Measurements from ENCODE around the gene GNA12. TPM values are rescaled to one million over a fixed set of nuclear protein-coding genes. Genes with fewer than 3 reads are reported as not detected.
A peak's percentile ranks its signal among the peaks of the same experiment; 100 is the strongest.

Gene GNA12
- total and polyA plus RNA-seq, 9 of the 15 experiments (the other 6 are each of a cell fraction or from before 2014, with no cell fraction given), result 0.65 to 32.7 (median 9.6) TPM

- TF ChIP-seq ZMIZ1 (IDR thresholded peaks at IDR 0.05; ENCODE audit: low read depth in 2 of 2, low read length in 2 of 2) (peak in 1 of 2 experiments; percentile 82; a peak in 1 of 4 replicates), SIN3B (IDR thresholded peaks at IDR 0.05; ENCODE audit: low read depth) (no peak), CTBP1 (IDR thresholded peaks at IDR 0.05; ENCODE audit: borderline replicate concordance) (peak; percentile 39; the same call in 1 of the 2 replicates), ZNF324 (CRISPR knock-in tag; IDR thresholded peaks at IDR 0.05) (no peak), ARHGAP35 (IDR thresholded peaks at IDR 0.05; ENCODE audit: partially characterized antibody) (peak; percentile 59), GTF2F1 (IDR thresholded peaks at IDR 0.05; ENCODE audit: low read depth, low read length) (peak; percentile 96), CBFA2T2 (conservative IDR thresholded peaks at IDR 0.05) (no peak), ZNF316 (IDR thresholded peaks at IDR 0.05) (peak; percentile 46; the same call in 1 of the 2 replicates), RNF2 (IDR thresholded peaks at IDR 0.05) (peak; percentile 44; the same call in 1 of the 2 replicates), CREM (IDR thresholded peaks at IDR 0.05; ENCODE audit: low read depth) (peak; percentile 35; the same call in 1 of the 2 replicates), ZEB2 (IDR thresholded peaks at IDR 0.05) (0 out of 2 replicates have a peak, but pooled peaks have one; percentile 42), BMI1 (IDR thresholded peaks at IDR 0.05; ENCODE audit: low read length) (no peak), PCBP2 (IDR thresholded peaks at IDR 0.05; ENCODE audit: low read depth, low read length, poor library complexity, severe bottlenecking) (no peak), TGIF2 (CRISPR knock-in tag; IDR thresholded peaks at IDR 0.05) (no peak), NFYB (IDR thresholded peaks at IDR 0.05; ENCODE audit: extremely low read depth, insufficient read length) (no peak), ERF (CRISPR knock-in tag; IDR thresholded peaks at IDR 0.05) (no peak), TAF7 (tag; IDR thresholded peaks at IDR 0.05) (no peak), U2AF2 (optimal IDR thresholded peaks at IDR 0.05; ENCODE audit: low read depth, low read length) (no peak), ZNF197 (CRISPR knock-in tag; IDR thresholded peaks at IDR 0.05; ENCODE audit: low read depth) (no peak), POLR2G (IDR thresholded peaks at IDR 0.05; ENCODE audit: low read depth, low read length) (peak; percentile 51), SIN3A (IDR thresholded peaks at IDR 0.05; ENCODE audit: borderline replicate concordance in 2 of 2, control insufficient read depth in 1 of 2, low read depth in 2 of 2, low read length in 2 of 2) (peak in 1 of 2 experiments; percentile 36; a peak in 1 of 4 replicates)
- TF ChIP-seq, protein P1, sequence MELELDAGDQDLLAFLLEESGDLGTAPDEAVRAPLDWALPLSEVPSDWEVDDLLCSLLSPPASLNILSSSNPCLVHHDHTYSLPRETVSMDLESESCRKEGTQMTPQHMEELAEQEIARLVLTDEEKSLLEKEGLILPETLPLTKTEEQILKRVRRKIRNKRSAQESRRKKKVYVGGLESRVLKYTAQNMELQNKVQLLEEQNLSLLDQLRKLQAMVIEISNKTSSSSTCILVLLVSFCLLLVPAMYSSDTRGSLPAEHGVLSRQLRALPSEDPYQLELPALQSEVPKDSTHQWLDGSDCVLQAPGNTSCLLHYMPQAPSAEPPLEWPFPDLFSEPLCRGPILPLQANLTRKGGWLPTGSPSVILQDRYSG (tag; conservative IDR thresholded peaks at IDR 0.05; ENCODE audit: low read depth), result no peak
- TF ChIP-seq, protein P2, sequence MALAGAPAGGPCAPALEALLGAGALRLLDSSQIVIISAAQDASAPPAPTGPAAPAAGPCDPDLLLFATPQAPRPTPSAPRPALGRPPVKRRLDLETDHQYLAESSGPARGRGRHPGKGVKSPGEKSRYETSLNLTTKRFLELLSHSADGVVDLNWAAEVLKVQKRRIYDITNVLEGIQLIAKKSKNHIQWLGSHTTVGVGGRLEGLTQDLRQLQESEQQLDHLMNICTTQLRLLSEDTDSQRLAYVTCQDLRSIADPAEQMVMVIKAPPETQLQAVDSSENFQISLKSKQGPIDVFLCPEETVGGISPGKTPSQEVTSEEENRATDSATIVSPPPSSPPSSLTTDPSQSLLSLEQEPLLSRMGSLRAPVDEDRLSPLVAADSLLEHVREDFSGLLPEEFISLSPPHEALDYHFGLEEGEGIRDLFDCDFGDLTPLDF (CRISPR knock-in tag; IDR thresholded peaks at IDR 0.05), result no peak
These were observed 29.8 kb upstream of the GNA12 start (continued) for GRCh38 chr7:2873686-2874551.

Measured in K562 (cell line).